SK-N-MC (cell line): ENCODE results near the gene BTBD6.
"Not testable (repeated sequence)": the region's sequence is repeated elsewhere in the genome, so short reads cannot be mapped to it uniquely, and the experiment has no call there.

Experiments used
- DNase-seq: peaks from one replicate; pipeline ENCODE4 v3.0.0-alpha.2; 2011; ENCODE audit warnings: low read depth, low spot score
- H3K27ac ChIP-seq: fragments of 200-600 bp; sonication (generic); 2 replicates; pipeline ENCODE4 v1.5.1; 2016; ENCODE audit warnings: mixed run types
- H3K36me3 ChIP-seq: fragments of 200-600 bp; sonication (generic); 2 replicates; pipeline ENCODE4 v1.6.1; 2017; ENCODE audit warnings: antibody characterized with exemption, low read length, mixed read lengths; ENCODE audit not compliant: insufficient read depth
- H3K4me3 ChIP-seq: fragments of 200-600 bp; sonication (generic); 2 replicates; pipeline ENCODE4 v1.5.1; 2016
- H3K9ac ChIP-seq: fragments of 200-600 bp; sonication (generic); 2 replicates; pipeline ENCODE4 v1.8.0; 2017; ENCODE audit warnings: mixed run types, mixed read lengths; ENCODE audit not compliant: insufficient read length
- H3K9me3 ChIP-seq: fragments of 200-600 bp; sonication (generic); 2 replicates; pipeline ENCODE4 v1.6.1; 2017; ENCODE audit warnings: low read depth, mild to moderate bottlenecking, antibody characterized with exemption, low read length, moderate library complexity, mixed read lengths
- EZH2 ChIP-seq: fragments of 200-600 bp; sonication (generic); IDR thresholded peaks from one replicate; pipeline ENCODE4 v1.6.1; 2017; ENCODE audit warnings: antibody characterized with exemption
- FOXP2 ChIP-seq: optimal IDR thresholded peaks from 2 replicates; pipeline ENCODE3; 2011; ENCODE audit warnings: mild to moderate bottlenecking, moderate library complexity; ENCODE audit not compliant: insufficient read depth; ENCODE audit errors: extremely low read length, control extremely low read depth
- POLR2AphosphoS5 ChIP-seq: IDR thresholded peaks from 2 replicates; pipeline ENCODE4 v1.6.1; 2012; ENCODE audit warnings: mild to moderate bottlenecking, low read depth, low read length, borderline replicate concordance

BTBD6 gene

DNA sequence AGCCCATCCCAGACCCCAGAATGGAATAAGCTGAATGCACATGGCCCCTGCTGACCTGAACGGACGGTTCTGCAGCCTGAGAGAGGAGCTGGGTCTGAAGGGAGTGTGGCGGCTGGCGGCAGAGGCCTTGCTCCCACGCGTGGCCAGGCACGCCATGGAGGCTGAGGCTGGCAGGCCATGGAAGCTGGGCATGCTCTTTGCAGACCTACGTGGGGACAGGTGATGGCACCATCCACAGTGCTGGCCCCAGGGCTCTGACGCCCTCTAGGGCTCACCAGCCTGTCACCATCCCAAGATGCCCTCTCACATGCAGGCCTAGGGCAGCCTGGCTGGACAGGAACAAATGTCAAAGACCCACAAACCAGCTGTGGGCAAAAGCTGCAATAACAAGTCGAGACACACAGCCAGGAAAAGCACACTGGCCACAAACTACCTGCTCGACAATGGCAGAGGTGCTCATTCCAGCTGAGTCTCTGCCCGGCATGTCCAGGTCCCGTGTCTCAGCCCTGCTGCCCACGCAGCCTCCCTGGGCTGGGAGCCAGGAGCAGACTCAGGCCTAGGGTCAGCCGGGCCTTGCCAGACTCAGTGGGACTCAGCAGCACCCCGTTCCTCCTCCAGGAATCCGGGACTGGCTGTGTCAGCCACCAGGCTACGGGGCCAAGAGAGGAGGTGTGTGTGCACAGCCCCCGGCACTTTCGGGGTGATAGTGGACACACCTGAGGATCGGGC is 19.7 kb downstream of the BTBD6 start:
- Histone ChIP-seq H3K4me3 (no peak overlapping the region), H3K36me3 (no peaks in the 10 kb centered on the region), H3K27ac (no peak overlapping the region), H3K9me3 (no peaks in the 10 kb centered on the region), H3K9ac (no peak overlapping the region)
- TF ChIP-seq POLR2AphosphoS5 (no peak), EZH2 (no peak), FOXP2 (no peak)
- no peak for DNase-seq

DNA sequence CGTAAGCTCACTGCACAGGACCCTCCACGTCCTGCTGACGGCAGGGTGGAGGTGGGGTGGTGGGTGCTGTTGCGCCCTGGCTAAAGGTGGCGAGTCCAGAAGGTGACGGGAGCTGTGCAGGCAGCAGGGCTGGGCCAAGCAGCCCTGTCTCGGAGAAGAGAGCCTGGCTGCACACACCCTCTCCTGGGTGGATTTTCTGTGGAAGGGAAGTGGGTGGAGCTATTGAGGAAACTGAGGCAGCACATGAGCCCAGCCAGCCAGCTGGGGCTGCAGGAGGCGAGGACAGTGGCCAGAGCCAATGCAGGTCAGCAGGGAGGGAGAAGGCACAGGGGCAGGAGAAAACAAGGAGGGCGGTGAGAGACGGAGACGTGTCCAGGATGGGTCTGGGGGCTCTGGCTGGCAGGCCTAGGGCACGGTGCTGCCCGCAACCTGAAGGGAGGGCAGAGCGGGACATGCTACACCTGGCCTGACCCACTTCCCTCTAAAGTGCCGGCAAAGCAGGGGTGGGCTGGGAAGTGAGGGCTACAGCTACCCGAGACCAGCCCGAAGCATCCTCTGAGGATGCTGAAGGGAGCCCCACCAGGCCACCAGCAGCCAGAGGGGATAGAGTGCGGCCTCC is 20.5 kb downstream of the BTBD6 start:
- Histone ChIP-seq H3K27ac (no peak overlapping the region), H3K36me3 (no peaks in the 10 kb centered on the region), H3K9ac (no peak overlapping the region), H3K9me3 (no peaks in the 10 kb centered on the region), H3K4me3 (no peak overlapping the region)
- no peak for DNase-seq
- TF ChIP-seq FOXP2, result no peak
- no peak for TF ChIP-seq POLR2AphosphoS5
- TF ChIP-seq EZH2, result no peak

DNA sequence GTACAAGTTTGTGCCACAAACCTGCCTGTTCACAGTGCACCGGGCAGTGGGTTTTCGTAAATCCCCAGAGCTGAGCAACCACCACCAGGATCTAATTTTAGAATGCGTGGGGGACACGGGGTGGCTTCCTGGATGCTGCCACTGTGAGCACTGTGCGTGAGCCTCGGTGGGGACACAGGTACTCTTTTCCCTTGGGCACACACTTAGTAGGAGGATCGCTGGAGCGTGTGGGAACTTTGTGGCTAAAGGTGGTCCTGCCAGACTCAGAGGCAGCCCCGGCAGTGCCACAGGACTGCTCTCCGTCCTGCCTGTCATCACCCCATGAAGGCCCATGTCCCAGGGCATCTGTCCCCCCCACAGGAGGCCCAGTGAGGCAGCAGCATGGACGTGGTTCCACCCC is 21.1 kb downstream of the BTBD6 start:
- Histone ChIP-seq H3K36me3 (no peaks in the 10 kb centered on the region), H3K9me3 (no peaks in the 10 kb centered on the region), H3K27ac (no peak overlapping the region), H3K4me3 (no peak overlapping the region), H3K9ac (no peak overlapping the region)
- no peak for DNase-seq
- no peak for TF ChIP-seq FOXP2
- TF ChIP-seq POLR2AphosphoS5, result no peak
- no peak for TF ChIP-seq EZH2

DNA sequence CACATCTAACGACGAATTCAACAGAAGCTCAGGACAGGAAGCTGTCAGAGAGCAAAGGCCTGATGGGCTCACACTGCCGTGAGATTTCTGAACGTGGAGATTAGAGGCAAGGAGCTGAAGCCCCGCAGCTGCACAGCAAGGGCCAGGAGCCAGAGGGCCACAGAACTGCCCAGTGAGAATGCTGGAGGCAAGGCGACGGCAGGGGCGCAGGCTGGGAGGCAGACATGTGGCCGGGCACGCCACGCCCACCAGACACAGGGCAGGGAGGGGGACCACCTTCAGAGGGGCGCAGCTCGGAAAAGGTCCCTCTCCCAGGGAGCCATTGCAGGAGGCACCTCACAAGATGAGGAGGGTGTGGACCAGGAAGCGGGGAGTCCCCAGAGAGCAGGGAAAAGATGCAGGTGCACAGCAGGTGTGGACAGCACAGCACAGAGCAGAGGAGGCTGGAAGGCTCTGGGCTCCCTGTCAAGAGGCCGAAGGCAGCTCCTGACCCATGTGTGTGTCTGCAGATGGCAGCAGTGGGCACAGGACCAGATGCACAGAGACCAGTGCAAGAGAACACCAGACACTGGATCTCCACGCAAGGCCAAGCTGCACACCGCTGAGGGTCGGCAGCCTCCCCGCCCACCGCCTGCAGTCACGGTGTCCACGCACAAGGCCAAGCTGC is 23.0 kb downstream of the BTBD6 start:
- no peak for DNase-seq
- no peak overlapping the region for H3K27ac ChIP-seq
- H3K9me3 ChIP-seq, result no peaks in the 10 kb centered on the region
- H3K36me3 ChIP-seq, result no peaks in the 10 kb centered on the region
- H3K4me3 ChIP-seq, result no peak overlapping the region
- no peak overlapping the region for H3K9ac ChIP-seq
- TF ChIP-seq FOXP2 (no peak), EZH2 (no peak), POLR2AphosphoS5 (no peak)

DNA sequence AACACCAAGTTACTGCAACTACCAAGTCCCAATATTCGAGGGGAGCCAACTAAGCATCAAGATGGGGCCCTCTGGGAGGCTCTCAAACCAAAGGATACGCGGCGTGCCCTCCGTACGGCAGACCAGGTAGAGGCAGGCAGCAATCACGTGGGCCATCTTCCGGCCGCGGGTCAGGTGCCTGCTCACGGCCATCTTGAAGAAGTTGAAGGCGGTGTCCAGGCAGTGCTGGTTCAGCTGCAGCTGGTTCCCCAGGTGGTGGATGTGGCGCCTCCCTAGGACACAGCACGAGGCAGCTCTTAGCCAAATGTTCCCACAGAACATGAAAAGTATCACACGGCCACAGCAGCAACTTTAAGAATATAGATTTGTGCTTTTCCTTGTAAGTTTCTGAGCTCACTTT is 24.3 kb downstream of the BTBD6 start:
- TF ChIP-seq EZH2 (no peak), FOXP2 (no peak), POLR2AphosphoS5 (no peak)
- DNase-seq, result no peak
- Histone ChIP-seq H3K9ac (no peak overlapping the region), H3K36me3 (no peaks in the 10 kb centered on the region), H3K4me3 (no peak overlapping the region), H3K27ac (no peak overlapping the region), H3K9me3 (no peaks in the 10 kb centered on the region)

DNA sequence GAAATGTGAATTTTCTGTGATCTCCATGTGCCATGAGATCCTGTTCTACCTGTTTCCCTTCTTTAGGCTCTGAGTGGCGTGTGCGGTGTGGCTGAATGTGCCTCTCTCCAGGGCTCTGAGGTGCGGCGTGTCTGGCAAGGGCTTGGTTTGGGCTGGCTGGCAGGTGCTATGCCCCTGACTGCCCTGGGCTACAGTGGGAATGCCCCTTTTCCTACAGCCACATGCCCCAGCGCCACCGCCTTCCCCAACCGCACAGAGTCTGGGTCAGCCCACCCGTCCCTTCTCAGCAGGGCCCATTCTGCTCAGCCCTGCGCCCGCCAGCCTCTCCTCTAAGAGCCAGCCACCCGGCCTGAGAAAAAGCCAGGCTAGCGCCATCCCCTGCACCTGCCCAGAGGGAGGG is 24.7 kb downstream of the BTBD6 start:
- H3K36me3 ChIP-seq, result no peaks in the 10 kb centered on the region
- TF ChIP-seq POLR2AphosphoS5 (no peak), EZH2 (no peak), FOXP2 (no peak)
- no peak overlapping the region for H3K27ac ChIP-seq
- H3K9ac ChIP-seq, result no peak overlapping the region
- H3K4me3 ChIP-seq, result no peak overlapping the region
- H3K9me3 ChIP-seq, result no peaks in the 10 kb centered on the region
- DNase-seq, result no peak

DNA sequence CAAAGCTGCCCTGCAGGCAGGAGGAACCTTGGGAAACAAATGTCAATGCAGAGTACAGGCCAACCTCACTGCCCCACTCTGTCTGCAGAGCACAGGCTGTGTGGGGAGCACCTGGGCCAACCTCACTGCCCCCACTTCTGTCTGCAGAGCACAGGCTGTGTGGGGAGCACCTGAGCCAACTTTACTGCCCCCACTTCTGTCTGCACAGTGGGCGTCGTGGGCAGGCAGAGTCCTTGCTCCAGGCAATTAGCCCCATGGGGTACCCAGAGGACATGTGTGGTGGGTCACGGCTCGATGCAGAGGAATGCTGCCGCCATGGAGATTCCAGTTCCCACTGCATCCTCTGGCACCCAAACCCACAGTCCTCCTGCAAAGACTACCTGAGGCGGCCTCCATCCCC is 26.3 kb downstream of the BTBD6 start:
- H3K9ac ChIP-seq, result no peak overlapping the region
- TF ChIP-seq EZH2, result no peak
- no peak for TF ChIP-seq POLR2AphosphoS5
- no peak for TF ChIP-seq FOXP2
- H3K4me3 ChIP-seq, result no peak overlapping the region
- H3K27ac ChIP-seq, result no peak overlapping the region
- H3K9me3 ChIP-seq, result no peaks in the 10 kb centered on the region
- no peaks in the 10 kb centered on the region for H3K36me3 ChIP-seq
- DNase-seq, result no peak

DNA sequence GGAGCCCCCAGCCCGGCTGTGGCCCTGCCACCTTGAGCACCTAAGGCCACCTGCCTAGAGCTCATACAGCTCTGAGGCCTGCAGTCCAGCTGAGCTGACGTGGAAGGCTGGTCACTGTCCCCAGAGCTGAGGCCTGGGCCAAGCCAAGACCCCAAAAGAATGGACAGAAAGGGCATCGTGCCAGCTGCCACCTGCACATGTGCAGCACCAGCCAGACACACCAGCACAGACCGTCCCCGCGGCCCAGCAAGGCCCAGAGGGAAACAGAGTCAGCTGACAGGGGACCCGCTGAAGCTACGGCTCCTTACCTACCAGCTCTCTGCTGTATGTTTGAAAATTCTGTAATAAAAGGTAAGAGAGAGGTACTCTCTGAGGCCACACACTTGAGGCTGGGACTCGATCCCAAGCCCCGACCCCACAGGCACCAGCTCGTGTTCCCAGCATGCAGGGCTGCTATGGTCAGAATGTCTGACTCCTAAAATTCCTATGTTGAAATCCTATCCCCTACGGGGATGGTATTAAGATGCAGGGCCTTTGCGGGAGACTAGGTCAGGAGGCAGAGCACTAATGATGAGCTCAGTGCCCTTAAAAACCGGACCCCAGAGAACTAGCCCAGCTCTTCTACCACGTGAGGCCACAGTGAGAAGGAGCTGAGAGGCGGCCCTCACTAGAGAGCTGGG is 27.1 kb downstream of the BTBD6 start:
- Histone ChIP-seq H3K27ac (no peak overlapping the region), H3K9me3 (no peaks in the 10 kb centered on the region), H3K4me3 (no peak overlapping the region), H3K9ac (peak overlapping the region; percentile 45), H3K36me3 (no peaks in the 10 kb centered on the region)
- DNase-seq, result no peak
- TF ChIP-seq FOXP2, result no peak
- no peak for TF ChIP-seq POLR2AphosphoS5
- no peak for TF ChIP-seq EZH2

DNA sequence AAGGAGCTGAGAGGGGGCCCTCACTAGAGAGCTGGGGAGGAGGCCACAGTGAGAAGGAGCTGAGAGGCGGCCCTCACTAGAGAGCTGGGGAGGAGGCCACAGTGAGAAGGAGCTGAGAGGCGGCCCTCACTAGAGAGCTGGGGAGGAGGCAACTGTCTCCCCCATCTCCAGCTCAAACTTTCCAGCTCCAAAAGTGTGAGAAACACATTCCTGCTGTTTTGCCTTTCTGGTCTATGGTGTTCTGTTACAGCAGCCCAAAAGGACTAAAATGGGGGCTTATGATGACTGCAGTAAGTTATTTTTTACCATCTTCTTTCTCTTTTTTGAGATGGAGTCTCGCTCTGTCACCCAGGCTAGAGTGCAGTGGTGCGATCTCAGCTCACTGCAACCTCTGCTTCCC is 29.1 kb downstream of the BTBD6 start:
- not testable (repeated sequence) for H3K4me3 ChIP-seq, H3K36me3 ChIP-seq, DNase-seq, H3K9ac ChIP-seq, H3K9me3 ChIP-seq
- H3K27ac ChIP-seq, result peak overlapping the region; percentile 35; the same call in 1 of the 2 replicates
